GDM1 (cell line): ENCODE results near the gene FOXO6.
A peak's percentile ranks its signal among the peaks of the same experiment; 100 is the strongest.

Experiments used
- DNase-seq: peaks from one replicate; lab custom pipeline; 2025; lab: John Stamatoyannopoulos, UW

FOXO6 gene

GRCh38 chr1:41385398-41386195, 24.4 kb downstream of the FOXO6 start:
- DNase-seq = no peak

DNA sequence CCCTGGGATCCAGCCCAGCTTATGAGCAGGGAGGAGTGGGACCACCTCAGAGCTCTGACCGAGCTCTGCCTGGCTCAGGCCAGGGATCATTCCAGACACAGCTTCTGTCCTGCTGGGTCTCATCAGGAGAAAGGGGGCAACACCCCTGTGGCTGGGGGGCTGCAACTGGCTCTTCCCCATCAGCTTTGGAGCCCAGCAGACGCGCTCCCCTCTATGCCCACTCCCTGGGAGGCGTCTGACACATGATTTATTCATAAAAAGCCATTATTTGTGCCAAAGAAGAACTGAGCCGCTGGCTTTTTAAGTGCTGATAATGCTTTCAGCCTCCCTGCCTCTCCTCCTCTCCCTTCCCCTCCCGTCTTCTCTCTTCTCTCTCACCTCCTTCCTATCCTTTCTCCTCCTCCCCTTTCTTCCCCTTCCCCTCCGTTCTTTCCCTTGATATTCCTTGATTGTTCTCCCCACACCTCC, 25.0 kb downstream of the FOXO6 start:
- DNase-seq = no peak

DNA sequence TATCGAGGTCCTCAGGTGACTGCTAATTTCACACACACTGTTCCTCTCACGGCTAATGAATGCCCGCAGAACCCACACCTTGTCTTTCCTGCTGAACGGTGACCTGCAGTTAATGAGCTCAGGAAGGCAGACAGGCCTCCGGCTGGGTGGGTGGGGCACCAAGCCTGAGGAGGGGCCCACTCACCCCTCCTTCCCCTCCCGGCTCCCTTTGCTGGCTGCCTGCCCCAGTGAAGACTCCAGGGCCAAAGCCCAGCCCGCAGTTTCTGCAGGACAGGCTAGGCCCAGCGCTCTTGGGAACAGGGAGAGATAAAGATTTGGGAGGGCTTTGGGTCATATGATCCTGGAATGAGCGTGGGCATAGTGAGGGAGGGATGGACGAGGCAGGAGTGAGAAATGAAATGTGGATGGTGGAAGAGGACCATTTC, 26.4 kb downstream of the FOXO6 start:
- no peak for DNase-seq

DNA sequence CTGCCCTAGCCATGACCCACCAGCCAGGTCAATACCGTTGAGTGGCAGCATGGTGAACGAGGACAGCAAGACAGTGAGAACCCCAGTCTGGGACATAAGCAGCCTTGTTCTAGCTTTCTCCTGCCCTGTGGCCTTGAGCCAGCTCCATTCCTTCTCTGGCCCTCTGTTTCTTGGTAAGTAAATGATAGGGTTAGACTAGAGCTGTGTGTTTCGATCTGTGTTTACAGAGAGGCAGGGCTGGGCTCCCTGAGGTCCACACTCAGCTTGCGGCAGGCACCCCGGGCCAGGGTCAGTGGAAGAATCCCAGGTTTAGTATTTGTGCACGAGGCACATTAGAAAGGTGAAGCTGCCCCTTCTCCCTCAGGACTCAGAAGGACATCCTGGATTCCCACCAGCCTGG, 27.3 kb downstream of the FOXO6 start:
- DNase-seq = no peak

GRCh38 chr1:41389009-41389408, 27.8 kb downstream of the FOXO6 start:
- DNase-seq = no peak

DNA sequence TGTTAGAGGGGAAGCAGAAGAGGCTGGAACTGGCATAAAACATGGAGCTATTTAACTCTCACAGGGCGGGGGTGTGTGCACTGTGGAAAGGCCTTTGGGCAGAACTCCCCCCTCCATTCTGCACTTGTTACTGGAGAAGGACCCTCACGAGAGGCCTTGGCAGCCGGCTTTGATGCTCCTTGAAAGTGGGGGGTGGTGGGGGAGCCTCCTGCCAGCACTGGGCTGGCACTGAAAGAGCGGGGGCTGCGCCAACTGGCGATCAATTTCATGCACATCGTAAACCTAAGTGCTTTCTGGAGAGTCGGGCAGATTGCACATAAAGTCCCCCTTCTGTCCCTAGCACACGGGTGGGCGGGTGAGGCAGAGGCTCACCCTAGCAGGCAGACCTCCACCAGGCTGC, 28.9 kb downstream of the FOXO6 start:
- DNase-seq = no peak

DNA sequence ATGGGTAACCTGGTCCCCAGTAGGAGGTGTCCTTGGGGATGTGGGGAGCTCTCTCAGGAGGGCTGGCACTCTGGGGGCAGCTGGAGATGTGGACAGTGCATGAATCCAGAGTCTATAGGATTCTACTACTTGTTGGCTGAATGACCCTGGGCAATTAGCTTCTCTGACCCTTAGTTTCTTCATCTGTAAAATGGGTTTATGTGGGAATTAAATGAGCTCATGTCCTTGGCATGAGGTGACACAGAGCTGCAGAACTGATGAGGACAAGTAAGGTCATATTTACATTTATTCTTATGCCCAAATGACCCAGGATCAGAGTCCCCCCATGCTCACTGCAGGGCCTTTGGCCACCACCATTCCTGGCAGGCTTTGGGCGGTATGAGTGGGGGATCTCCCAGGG, 29.3 kb downstream of the FOXO6 start:
- DNase-seq = no peak

GRCh38 chr1:41391834-41392527, 30.7 kb downstream of the FOXO6 start:
- no peak for DNase-seq

- DNase-seq = no peak
These were observed 31.3 kb downstream of the FOXO6 start for GRCh38 chr1:41392528-41392924.

DNA sequence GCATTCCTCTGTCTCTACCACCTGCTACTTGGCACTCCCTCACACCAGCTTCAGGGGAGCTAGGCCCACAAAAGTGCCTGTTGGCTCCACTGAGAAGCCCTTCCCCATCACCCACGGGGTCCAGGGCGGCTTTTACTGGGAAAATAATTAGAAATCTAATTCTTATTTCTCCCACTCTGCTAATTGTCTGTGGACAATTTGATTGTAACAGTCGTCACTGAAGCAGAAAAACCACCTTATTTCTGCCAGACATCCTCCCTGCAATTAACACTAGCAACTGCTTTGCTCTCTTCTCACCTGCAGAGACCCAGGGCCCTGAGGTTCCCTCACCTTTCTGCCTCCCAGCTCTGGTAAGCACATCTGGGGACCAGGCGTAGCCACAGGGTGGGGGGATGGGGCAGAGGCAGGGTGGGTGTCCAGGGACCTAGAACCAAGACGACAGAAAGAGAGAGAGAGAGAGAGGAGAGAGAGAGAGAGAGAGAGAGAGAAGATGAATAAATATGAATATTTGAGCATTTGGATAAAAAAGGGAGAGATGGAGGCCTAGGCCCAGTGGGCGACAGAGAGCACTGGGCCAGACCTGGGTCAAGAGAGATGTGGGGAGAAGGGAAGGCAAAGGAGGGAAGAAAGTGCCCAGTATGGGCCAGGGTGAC, 32.6 kb downstream of the FOXO6 start:
- DNase-seq = no peak

DNA sequence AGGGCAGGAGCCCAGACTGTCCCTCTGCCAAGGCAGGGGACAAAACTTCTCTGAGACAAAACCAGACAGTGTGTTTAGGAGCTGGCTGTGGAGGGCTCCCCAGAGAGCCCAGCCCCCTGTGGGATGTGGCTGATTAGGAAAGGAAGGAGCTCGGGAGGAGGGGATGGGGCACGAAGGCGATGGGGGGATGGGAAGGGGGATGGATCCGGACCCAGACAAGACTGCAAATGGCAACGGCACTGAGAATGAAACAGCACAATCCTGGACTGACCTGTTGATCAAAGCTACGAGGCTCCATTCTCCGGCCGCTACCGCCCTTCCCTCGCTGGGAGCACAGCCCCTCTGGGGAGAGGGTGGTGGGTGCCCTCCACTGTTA, 33.1 kb downstream of the FOXO6 start:
- no peak for DNase-seq

DNA sequence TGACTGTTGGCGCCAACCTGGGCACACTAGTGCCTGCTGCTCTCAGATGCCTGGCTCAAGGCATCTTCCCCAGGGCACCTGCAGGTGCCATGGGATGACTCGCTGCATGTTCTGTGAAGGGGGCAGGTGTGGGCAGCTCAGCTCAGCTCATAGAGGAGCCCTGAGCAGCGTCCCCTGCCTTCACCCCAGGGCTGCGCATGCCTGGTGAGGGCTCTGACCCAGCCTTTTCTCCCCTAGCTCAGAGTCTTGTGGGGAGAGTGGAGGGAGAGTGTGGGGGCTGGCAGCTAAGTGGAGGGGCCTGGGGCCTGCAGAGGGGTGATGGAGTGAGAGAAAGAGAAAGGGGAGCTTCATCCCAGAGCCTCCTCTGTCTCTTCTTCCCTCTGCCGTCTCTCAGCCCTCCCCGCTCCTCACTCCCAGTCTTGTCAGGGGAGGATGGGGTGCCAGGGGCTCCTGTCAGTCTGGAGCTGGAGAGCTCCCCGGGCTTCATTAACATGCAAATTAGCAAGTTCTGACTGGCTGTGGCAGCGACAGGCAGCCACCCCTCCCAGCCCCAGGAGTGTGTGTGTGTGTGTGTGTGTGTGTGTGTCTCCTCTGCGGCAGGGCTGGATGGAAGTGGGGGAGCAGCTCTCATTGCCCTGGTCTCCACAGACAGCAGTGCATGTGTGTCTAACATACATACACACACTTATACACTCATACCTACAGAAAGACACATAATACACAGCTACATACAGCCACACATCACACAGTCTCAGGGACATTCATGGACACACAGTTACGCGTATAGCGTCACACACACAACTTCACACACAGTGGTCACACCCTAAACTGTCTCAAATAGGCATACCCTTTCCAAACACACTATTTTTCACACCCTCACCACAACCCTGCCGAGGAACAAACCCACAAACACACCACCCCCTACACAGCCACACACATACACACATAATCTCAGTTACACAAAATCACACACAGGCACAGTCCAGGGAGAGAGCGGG, 34.0 kb downstream of the FOXO6 start:
- DNase-seq = no peak

- DNase-seq = no peak
These were observed 34.9 kb downstream of the FOXO6 start for GRCh38 chr1:41396084-41396483.

GRCh38 chr1:41397020-41397419, 35.8 kb downstream of the FOXO6 start:
- no peak for DNase-seq

DNA sequence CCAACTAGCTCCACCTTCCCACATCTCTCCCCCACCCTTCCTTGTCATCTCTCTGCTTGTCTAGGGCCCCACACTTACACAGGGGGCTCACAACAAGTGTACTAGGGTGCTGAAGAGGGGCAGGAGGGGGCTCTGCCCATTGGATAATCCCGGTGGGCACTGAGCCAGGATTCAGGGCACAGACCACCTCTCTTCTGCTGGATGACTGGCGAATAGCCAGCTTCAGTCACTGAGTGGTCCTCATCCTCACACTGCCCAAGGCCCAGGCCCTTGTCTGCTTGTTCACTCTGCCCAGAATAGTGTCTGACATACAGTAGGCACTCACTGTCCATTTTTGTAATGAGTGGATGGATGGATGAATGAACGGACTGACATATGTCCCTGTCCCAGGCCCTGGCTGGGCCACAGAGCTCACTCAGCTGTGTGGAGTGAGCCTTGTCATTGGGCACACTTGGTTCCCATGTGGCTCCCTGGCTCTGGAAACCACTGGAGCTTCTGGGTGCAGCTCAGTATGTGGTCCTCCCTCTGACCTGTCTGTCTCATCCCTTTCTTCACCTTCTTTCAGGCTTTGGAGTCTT, 36.6 kb downstream of the FOXO6 start:
- no peak for DNase-seq

DNA sequence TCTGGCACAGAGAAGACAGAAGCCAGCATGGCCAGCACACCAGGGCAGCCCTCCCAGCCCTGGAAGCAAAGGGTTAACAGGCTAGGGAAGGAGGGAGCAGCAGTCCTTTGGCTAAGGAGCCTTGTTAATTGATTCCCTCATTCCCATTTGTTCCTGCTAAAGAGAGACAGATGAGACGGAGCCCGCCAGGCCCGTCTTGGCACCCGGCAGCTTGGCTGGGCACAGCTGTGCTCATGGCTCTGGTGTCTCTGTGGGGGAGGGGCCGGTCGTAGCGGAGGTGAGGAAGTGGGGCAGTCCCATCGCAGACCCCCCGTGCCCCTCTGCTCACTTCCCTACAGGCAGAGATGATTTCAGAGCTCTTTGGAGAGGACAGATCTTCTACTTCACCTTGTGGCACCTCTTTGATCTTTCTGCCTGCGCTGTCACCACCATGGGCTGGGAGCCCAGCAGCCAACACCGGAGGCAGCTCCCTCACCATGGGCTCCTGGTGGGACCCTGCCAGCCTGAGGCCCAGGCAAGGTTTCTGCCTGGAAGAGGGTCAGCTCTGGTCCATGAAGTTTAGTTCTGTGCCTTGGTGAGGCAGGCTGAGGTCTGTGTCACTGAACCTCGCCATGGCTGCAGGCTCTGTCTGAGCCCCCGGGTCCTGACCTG, 38.0 kb downstream of the FOXO6 start:
- DNase-seq = no peak

DNA sequence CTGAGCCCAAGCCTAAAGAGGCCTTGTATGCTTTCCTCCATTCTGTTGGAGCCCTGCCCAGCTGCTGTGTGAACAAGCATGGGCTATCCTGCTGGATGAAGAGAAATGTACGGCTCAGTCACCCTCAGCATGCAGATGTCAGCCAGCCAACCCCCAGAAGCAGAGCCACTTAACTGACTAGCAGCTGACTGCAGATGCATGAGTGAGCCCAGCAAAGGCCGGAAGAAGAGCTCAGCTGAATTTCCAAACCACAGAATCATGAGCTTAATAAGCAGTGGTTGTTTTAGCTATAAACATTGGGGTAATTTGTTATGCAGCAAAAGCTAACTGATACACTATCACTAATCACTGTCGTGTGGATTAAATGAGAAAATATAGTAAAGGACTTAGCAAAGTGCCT, 39.0 kb downstream of the FOXO6 start:
- DNase-seq = no peak

- DNase-seq = no peak
These were observed 40.7 kb downstream of the FOXO6 start for GRCh38 chr1:41401899-41402298.

GRCh38 chr1:41404308-41404761, 43.1 kb downstream of the FOXO6 start:
- DNase-seq = peak; percentile 77

DNA sequence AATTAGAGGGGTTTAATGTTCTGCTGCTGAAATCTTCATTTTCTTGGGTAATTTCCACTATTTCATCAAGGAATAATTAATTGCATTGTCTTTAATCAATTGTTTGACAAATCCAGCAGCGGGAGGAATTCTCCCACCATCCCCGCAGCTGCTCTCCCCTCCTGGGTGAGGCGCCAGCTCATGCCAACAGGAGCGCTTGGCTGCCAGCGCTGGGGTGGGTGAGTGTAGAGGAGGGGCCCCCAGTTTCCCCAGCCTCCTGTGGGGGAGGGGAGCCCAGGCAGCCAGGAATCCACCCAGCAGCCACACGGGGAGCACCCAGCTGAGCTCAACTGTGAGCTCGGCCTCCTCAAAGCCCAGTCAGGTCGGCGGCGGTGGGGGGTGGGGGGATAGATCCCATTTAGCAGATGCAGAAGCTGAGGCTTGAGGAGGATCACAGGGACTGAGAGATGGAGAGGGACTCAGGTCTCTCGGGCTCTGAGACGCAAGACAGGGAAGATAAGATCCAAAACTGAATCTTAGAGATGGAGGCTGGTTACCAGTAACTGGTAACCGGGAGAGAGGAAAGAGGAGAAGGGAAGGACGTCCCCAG, 46.5 kb downstream of the FOXO6 start:
- DNase-seq = no peak
